HG03139 (cell line): ENCODE measurements around the gene ZFP69B.

Experiments used
- ATAC-seq: cut with Tn5 transposase; IDR thresholded peaks from one replicate; pipeline ENCODE4 v1.9.1; 2021; ENCODE audit not compliant: unreplicated experiment

The ZFP69B gene

GRCh38 chr1:40449684-40450494, at the start of gene ZFP69B:
ZFP69B (plus strand) TSS chr1:40450476; CDS start chr1:40450962, 486 bp downstream.
- ATAC-seq = peak; percentile 75

- no peak for ATAC-seq
Measured at GRCh38 chr1:40401473-40402201, 48.6 kb upstream of the ZFP69B start.

GRCh38 chr1:40404670-40405462, 45.4 kb upstream of the ZFP69B start:
- ATAC-seq = no peak

- ATAC-seq = no peak
Measured at GRCh38 chr1:40405812-40406211, 44.5 kb upstream of the ZFP69B start.

GRCh38 chr1:40407453-40407852, 42.8 kb upstream of the ZFP69B start:
- no peak for ATAC-seq

GRCh38 chr1:40409467-40409866, 40.8 kb upstream of the ZFP69B start:
- no peak for ATAC-seq

- no peak for ATAC-seq
Measured at GRCh38 chr1:40411294-40411693, 39.0 kb upstream of the ZFP69B start.

- no peak for ATAC-seq
Measured at GRCh38 chr1:40411843-40412242, 38.4 kb upstream of the ZFP69B start.

- ATAC-seq = no peak
Measured at GRCh38 chr1:40413527-40414252, 36.6 kb upstream of the ZFP69B start.

- ATAC-seq = no peak
Measured at GRCh38 chr1:40414331-40414730, 35.9 kb upstream of the ZFP69B start.

GRCh38 chr1:40416709-40417108, 33.6 kb upstream of the ZFP69B start:
- ATAC-seq = no peak

GRCh38 chr1:40421431-40422384, 28.6 kb upstream of the ZFP69B start:
- no peak for ATAC-seq

- no peak for ATAC-seq
Measured at GRCh38 chr1:40422630-40423263, 27.5 kb upstream of the ZFP69B start.

- ATAC-seq = no peak
Measured at GRCh38 chr1:40423264-40423642, 27.0 kb upstream of the ZFP69B start.

- no peak for ATAC-seq
Measured at GRCh38 chr1:40423951-40424618, 26.2 kb upstream of the ZFP69B start.

- ATAC-seq = no peak
Measured at GRCh38 chr1:40425198-40425597, 25.1 kb upstream of the ZFP69B start.

- no peak for ATAC-seq
Measured at GRCh38 chr1:40431385-40431784, 18.9 kb upstream of the ZFP69B start.

- ATAC-seq = no peak
Measured at GRCh38 chr1:40432644-40433390, 17.5 kb upstream of the ZFP69B start.
